GM19238 (cell line): Measurements from ENCODE around the gene SNRPE.

ENCODE experiments used
- DNase-seq: peaks from one replicate; pipeline ENCODE4 v3.0.0; 2011; ENCODE audit warnings: low spot score; ENCODE audit not compliant: insufficient read length

SNRPE gene

GRCh38 chr1:203878422-203878821, 17.0 kb downstream of the SNRPE start:
- DNase-seq: no peak

DNA sequence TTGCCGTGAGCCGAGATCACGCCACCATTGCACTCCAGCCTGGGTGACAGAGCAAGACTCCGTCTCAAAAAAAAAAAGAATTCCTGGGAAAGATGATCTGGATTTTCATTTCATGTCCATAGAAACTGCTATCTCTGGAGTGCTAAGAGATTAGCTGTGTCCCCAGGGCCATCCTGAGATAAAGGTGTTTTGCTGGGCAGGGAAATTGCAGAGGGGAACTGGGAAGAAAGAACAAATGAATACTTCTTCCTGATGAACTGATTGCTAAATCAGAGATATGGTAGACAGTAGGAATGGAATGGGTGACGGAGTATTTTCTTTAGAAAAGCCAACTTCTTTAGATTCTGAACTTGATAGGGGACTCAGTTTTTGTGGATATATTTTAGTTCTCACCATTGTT, 19.2 kb downstream of the SNRPE start:
- no peak for DNase-seq

DNA sequence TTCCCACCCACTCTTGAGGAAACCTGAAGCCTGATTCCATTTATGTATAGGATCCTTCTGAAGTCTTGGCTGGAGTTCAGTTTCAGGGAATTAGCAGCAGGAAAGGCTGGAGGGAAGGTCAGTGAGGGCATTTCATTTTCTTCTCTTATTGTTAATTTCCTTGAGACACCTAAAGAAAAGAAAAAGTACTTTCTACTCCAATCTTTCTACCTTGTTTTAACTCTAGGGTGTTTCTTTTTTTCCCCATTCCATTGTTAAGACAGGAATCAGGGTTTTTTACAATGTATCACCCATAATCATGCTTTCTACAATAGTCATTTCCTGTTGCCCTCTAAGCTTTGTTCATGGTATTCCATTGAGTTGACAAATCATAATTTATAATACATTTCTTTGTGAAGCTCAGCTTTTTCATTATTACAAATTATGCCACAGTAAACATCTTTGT, 27.4 kb downstream of the SNRPE start:
- DNase-seq: no peak

DNA sequence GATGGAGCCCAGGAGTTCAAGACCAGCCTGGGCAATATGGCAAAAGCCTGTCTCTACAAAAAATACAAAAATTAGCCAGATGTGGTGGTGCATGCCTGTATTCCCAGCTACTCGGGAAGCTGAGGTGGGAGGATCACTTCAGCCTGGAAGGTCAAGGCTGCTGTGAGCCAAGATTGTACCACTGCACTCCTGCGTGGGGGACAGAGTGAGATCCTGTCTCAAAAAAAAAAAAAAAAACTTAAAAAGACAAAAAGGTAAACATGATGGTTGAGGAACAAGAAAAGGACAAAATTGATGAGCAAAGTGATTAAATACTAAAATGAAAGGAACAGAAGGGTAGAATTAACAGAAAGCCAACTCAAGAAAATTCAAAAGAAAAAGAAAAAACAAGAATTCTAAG, 30.6 kb downstream of the SNRPE start:
- DNase-seq: no peak

GRCh38 chr1:203898458-203899352, 37.3 kb downstream of the SNRPE start:
- DNase-seq: no peak

GRCh38 chr1:203899353-203899716, 37.9 kb downstream of the SNRPE start:
- DNase-seq: no peak

- no peak for DNase-seq
These were observed 38.7 kb downstream of the SNRPE start for GRCh38 chr1:203899869-203900714.

GRCh38 chr1:203901581-203901980, 40.2 kb downstream of the SNRPE start:
- no peak for DNase-seq

DNA sequence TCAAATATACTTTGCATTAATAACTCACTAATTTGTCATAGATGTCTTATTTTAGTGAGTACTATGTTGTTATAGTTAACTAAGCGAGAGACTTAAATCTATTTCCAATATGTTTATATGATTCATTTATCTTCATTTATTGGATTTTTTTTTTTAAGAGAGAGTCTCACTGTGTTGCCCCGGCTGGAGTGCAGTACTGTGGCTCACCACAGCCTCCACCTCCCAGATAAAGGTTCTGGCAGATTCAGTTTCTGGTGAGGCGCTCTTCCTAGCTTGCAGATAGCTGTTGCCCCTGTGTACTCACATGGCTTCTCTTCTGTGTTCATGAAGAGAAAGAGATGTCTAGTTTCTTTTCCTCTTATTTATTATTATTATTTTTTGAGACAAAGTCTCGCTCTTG, 43.9 kb downstream of the SNRPE start:
- no peak for DNase-seq

DNA sequence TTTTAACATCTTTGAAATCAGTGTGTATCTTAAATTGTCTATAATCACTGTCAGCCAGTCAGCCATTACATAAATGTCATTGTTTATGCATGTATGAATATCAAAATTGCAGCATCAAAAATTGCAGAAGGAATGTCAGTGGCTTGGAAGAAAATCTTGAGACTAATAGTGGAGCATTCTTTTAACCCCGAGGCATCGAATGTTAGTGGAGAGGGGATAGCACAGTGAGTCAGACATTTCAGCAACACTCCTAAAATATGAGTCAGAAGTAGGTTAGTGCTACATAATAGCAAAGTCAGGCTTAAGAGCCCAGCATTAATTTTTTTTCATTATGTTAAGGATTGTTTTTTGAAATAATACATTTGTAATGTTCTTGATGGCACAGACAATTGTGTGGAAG, 45.5 kb downstream of the SNRPE start:
- DNase-seq: no peak

- DNase-seq: no peak
These were observed 46.5 kb downstream of the SNRPE start for GRCh38 chr1:203907901-203908300.

- no peak for DNase-seq
These were observed 50.4 kb downstream of the SNRPE start for GRCh38 chr1:203911806-203912205.

- DNase-seq: no peak
These were observed 51.7 kb downstream of the SNRPE start for GRCh38 chr1:203913073-203913521.

- no peak for DNase-seq
These were observed 52.9 kb downstream of the SNRPE start for GRCh38 chr1:203914292-203914691.

DNA sequence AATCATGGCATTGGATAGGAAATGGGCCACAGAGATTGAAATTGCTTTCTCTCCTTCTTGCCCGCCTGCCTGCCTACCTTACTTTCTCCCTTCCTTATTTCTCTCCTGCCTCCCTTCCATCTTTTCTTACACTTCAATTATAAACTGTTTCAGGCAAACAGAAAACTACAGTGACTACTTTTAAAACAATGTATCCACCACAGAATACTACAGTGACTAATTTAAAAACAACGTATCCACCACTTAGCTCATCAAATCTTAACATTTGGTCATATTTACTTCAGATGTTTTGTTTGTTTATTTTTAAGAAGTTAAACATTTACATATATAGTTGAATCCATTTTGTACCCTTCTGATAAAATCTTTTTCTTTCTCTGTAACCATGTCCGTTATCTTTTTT, 54.4 kb downstream of the SNRPE start:
- DNase-seq: no peak

DNA sequence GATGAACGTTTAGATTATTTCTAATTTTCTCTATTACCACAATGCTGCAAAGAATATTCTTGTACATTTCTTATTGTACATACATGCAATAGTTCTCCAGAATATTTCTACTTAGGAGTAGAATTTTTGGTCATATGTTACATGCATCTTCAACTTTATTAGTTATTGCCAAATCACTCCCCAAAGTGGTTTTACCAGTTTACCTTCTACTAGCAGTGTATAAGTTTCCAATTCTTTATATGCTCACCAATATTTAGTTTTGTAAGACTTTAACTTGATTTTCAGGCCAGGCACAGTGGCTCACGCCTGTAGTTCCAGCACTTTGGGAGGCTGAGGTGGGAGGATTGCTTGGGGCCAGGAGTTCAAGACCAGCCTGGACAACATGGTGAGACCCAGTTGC, 55.4 kb downstream of the SNRPE start:
- DNase-seq: no peak
